Right atrium auricular region (tissue), 2 donors: ENCODE measurements around the gene FOXP4. TPM values are rescaled to one million over a fixed set of nuclear protein-coding genes. Genes with fewer than 3 reads are reported as not detected.

Experiments
- DNase-seq: peaks from one replicate; pipeline ENCODE4 v3.0.0-alpha.2; 2019; ENCODE audit warnings: low spot score
- H3K27ac ChIP-seq, 2 donors: fragments of 200-600 bp; sonication (generic); 1 replicate in 1 of 2; 2 replicates in 1 of 2; pipeline ENCODE4 v1.5.1; 2016 to 2019
- H3K27me3 ChIP-seq, 2 donors: fragments of 200-600 bp; sonication (generic); one replicate each; pipeline versions ENCODE4 v1.5.1 to v1.6.0; 2017 to 2019
- H3K36me3 ChIP-seq: fragments of 200-600 bp; sonication (generic); one replicate; pipeline ENCODE4 v1.5.1; 2016
- H3K4me1 ChIP-seq, 2 donors: fragments of 200-600 bp; sonication (generic); one replicate each; pipeline versions ENCODE4 v1.5.1 to v1.6.0; 2017 to 2019
- H3K4me3 ChIP-seq, 2 donors: fragments of 200-600 bp; sonication (generic); 1 replicate in 1 of 2; 2 replicates in 1 of 2; pipeline ENCODE4 v1.5.1; 2017 to 2019; ENCODE audit warnings: mild to moderate bottlenecking in 1 of 2, moderate library complexity in 1 of 2
- H3K9me3 ChIP-seq, 2 donors: fragments of 200-600 bp; sonication (generic); one replicate each; pipeline ENCODE4 v1.5.1; 2019
- total RNA-seq, 2 donors: library from RNA; depleted of rRNA; stranded (reverse); fragments of >200 nt; gene quantifications; one replicate each; pipeline ENCODE4 v1.1.0, GENCODE V29; 2016
- TF ChIP-seq, protein P1 (sequence below), 2 donors: fragments of 200-600 bp; sonication (generic); IDR thresholded peaks; one replicate each; pipeline ENCODE4 v1.5.1; 2019; ENCODE audit warnings: antibody characterized with exemption in 2 of 2

The FOXP4 gene
- total RNA-seq, 2 donors from 2014 or later = 9.3 to 20.2 TPM

GRCh38 chr6:41505122-41506049 is 40.8 kb upstream of the FOXP4 start:
- H3K4me1 ChIP-seq = peaks cover 0 to 30% of the 10 kb centered on the region in 2 donors
- H3K27me3 ChIP-seq = no peaks in the 10 kb centered on the region
- H3K27ac ChIP-seq = peak overlapping the region; percentile 61 to 76
- no peaks in the 10 kb centered on the region for H3K36me3 ChIP-seq
- no peaks in the 10 kb centered on the region for H3K9me3 ChIP-seq
- TF ChIP-seq, protein P1, sequence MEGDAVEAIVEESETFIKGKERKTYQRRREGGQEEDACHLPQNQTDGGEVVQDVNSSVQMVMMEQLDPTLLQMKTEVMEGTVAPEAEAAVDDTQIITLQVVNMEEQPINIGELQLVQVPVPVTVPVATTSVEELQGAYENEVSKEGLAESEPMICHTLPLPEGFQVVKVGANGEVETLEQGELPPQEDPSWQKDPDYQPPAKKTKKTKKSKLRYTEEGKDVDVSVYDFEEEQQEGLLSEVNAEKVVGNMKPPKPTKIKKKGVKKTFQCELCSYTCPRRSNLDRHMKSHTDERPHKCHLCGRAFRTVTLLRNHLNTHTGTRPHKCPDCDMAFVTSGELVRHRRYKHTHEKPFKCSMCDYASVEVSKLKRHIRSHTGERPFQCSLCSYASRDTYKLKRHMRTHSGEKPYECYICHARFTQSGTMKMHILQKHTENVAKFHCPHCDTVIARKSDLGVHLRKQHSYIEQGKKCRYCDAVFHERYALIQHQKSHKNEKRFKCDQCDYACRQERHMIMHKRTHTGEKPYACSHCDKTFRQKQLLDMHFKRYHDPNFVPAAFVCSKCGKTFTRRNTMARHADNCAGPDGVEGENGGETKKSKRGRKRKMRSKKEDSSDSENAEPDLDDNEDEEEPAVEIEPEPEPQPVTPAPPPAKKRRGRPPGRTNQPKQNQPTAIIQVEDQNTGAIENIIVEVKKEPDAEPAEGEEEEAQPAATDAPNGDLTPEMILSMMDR (IDR thresholded peaks at IDR 0.05) = no peak
- peak; percentile 87 for DNase-seq
- peak overlapping the region in 1 of 2 donors; percentile 49 for H3K4me3 ChIP-seq

DNA sequence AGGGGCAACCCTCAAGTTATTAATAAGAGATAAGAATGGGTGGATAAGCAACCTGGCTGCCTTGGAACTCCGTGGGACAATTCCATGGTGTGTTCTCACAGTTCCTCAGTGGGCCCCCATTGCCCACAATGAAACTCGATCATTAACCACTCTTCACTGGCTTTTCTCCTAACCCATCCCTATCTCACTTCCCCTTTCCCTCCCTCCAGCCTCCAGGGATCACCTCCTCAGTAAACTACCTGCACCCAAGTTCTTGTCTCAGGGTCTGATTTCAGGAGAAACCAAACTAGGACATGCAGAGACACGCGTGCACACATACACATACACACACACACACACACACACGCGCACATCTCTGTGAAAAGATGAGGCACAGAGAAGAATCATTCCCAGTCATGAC is 37.7 kb upstream of the FOXP4 start:
- no peak for DNase-seq
- Histone ChIP-seq H3K4me1 (peaks cover 0 to 22% of the 10 kb centered on the region in 2 donors), H3K9me3 (no peaks in the 10 kb centered on the region), H3K4me3 (no peak overlapping the region), H3K36me3 (no peaks in the 10 kb centered on the region), H3K27me3 (no peaks in the 10 kb centered on the region), H3K27ac (no peak overlapping the region)
- TF ChIP-seq, protein P1 (IDR thresholded peaks at IDR 0.05) = no peak

DNA sequence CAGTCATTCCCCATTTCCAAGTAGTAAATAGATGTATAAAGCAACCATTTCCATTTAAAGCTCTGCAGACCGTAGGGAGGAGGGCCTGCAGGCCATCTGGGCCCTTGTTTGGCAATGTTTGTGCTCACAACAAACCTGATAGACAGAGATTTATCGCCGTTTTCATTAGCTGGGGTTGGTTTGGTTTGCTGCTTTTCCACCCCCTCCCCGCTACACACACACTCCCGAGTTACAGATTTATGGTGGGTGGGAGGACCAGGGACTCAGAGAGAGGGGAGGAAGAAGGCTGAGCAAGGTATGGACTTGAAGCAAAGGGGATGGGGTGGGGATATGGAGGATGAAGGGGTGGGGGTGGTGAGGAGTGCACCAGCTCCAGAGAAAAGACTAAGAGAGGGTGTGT is 36.6 kb upstream of the FOXP4 start:
- DNase-seq = no peak
- no peaks in the 10 kb centered on the region for H3K9me3 ChIP-seq
- peaks cover 0 to 14% of the 10 kb centered on the region in 2 donors for H3K4me1 ChIP-seq
- no peak overlapping the region for H3K27ac ChIP-seq
- H3K36me3 ChIP-seq = no peaks in the 10 kb centered on the region
- TF ChIP-seq, protein P1 (IDR thresholded peaks at IDR 0.05) = no peak
- no peaks in the 10 kb centered on the region for H3K27me3 ChIP-seq
- H3K4me3 ChIP-seq = no peak overlapping the region

GRCh38 chr6:41511443-41512060 is 34.6 kb upstream of the FOXP4 start:
- no peak for DNase-seq
- Histone ChIP-seq H3K27ac (no peak overlapping the region), H3K9me3 (no peaks in the 10 kb centered on the region), H3K36me3 (no peaks in the 10 kb centered on the region), H3K4me3 (no peak overlapping the region), H3K4me1 (no peaks in the 10 kb centered on the region), H3K27me3 (no peaks in the 10 kb centered on the region)
- TF ChIP-seq, protein P1 (IDR thresholded peaks at IDR 0.05) = no peak

DNA sequence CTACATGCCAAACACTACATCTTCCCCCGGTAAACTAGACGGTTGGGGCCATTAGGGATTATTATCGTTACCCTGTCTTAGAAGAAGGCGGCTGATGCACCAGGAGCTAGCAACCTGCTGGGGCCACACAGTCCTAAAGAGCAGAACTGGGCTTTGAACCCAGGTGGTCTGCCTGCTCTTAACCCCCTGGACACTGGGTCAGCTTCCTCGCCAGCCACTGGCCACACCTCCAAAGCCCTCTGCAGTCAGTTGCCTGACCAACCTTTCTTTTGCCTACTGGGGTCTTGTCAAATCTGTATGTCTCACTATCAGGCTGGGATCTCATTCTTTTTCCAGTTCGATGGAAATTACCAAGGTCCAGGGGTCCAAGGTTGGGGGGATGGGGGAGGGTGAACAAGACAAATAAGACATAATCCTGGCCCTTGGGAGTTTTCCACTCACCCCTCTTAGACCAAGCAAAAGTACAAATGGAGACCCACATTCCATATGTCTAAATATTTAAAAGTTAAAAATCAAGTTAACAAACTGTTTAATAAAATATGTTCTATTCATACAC is 34.0 kb upstream of the FOXP4 start:
- Histone ChIP-seq H3K4me1 (no peaks in the 10 kb centered on the region), H3K4me3 (no peak overlapping the region)

More for the DNA sequence above, 34.0 kb upstream of the FOXP4 start:
- Histone ChIP-seq H3K9me3 (no peaks in the 10 kb centered on the region), H3K27ac (no peak overlapping the region), H3K27me3 (no peaks in the 10 kb centered on the region), H3K36me3 (no peaks in the 10 kb centered on the region)
- no peak for DNase-seq
- TF ChIP-seq, protein P1 (IDR thresholded peaks at IDR 0.05) = no peak
